HepG2 (cell line): Measurements from ENCODE around the gene IRF3. TPM values are rescaled to one million over a fixed set of nuclear protein-coding genes. Genes with fewer than 3 reads are reported as not detected.
A peak's percentile ranks its signal among the peaks of the same experiment; 100 is the strongest.

Experiments
- ATF1 ChIP-seq: IDR thresholded peaks from 2 replicates; pipeline ENCODE4 v1.6.1; 2016; ENCODE audit warnings: mild to moderate bottlenecking, control low read depth
- HOMEZ ChIP-seq: IDR thresholded peaks from 2 replicates; pipeline ENCODE4 v1.6.1; 2016; ENCODE audit warnings: low read depth
- JARID2 ChIP-seq: sonication (generic); formaldehyde crosslinking; IDR thresholded peaks from 2 replicates; pipeline ENCODE4 v1.8.1; 2023; ENCODE audit warnings: missing genetic modification reagents, inconsistent platforms; ENCODE audit not compliant: insufficient replicate concordance
- KLF11 ChIP-seq: IDR thresholded peaks from 2 replicates; pipeline ENCODE4 v1.6.1; 2016; ENCODE audit warnings: missing compliant biosample characterization
- KLF13 ChIP-seq: sonication (generic); formaldehyde crosslinking; IDR thresholded peaks from 2 replicates; pipeline ENCODE4 v1.4.0; 2020; ENCODE audit warnings: mild to moderate bottlenecking, missing genetic modification reagents
- MXI1 ChIP-seq: IDR thresholded peaks from 3 replicates; pipeline ENCODE4 v1.6.1; 2012; ENCODE audit warnings: low read depth, low read length, inconsistent platforms, borderline replicate concordance
- PPARG ChIP-seq: conservative IDR thresholded peaks from 2 replicates; pipeline ENCODE4 v1.6.1; 2016; ENCODE audit warnings: missing biosample characterization, missing genetic modification reagents
- RFX3 ChIP-seq: IDR thresholded peaks from 2 replicates; pipeline ENCODE4 v1.6.1; 2016; ENCODE audit warnings: missing biosample characterization, missing genetic modification reagents
- ZBTB14 ChIP-seq: sonication (generic); formaldehyde crosslinking; IDR thresholded peaks from 2 replicates; pipeline ENCODE4 v1.4.0; 2020; ENCODE audit warnings: missing genetic modification reagents
- ZBTB21 ChIP-seq: sonication (generic); formaldehyde crosslinking; IDR thresholded peaks from 2 replicates; pipeline ENCODE4 v1.4.0; 2020; ENCODE audit warnings: missing genetic modification reagents
- ZBTB38 ChIP-seq: sonication (generic); formaldehyde crosslinking; IDR thresholded peaks from 2 replicates; pipeline ENCODE4 v1.5.1; 2020; ENCODE audit warnings: mild to moderate bottlenecking, missing genetic modification reagents
- ZNF121 ChIP-seq: sonication (generic); formaldehyde crosslinking; IDR thresholded peaks from 2 replicates; pipeline ENCODE4 v1.5.0; 2020; ENCODE audit warnings: mild to moderate bottlenecking, missing genetic modification reagents
- ZNF138 ChIP-seq: sonication (generic); formaldehyde crosslinking; IDR thresholded peaks from 2 replicates; pipeline ENCODE4 v1.5.0; 2020; ENCODE audit warnings: mild to moderate bottlenecking, low read depth, missing genetic modification reagents
- polyA plus RNA-seq, 8 experiments: library from polyadenylated mRNA; depleted of rRNA in 3 of 8; stranded (reverse) in 7 of 8; unstranded in 1 of 8; fragments of >200 nt; fragmentation: Illumina TruSeq in 4 of 8; extraction: Trizol in 4 of 8; gene quantifications; 2 replicates each; pipeline versions ENCODE4 v1.2.1 to v1.2.3, GENCODE V29; 2011 to 2016; ENCODE audit warnings: low read depth in 4 of 8, missing spikeins in 1 of 8, mixed read lengths in 1 of 8; ENCODE audit not compliant: insufficient read depth in 1 of 8
- total RNA-seq, 5 experiments: library from RNA; depleted of rRNA; stranded (reverse); fragments of >200 nt; fragmentation: Illumina TruSeq; extraction: Trizol; gene quantifications; 2 replicates each; pipeline ENCODE4 v1.2.3, GENCODE V29; 2016; ENCODE audit warnings: low read depth in 1 of 5
- TF ChIP-seq, protein P1 (sequence below): sonication (generic); formaldehyde crosslinking; IDR thresholded peaks from 2 replicates; pipeline ENCODE4 v1.4.0; 2020; ENCODE audit warnings: mild to moderate bottlenecking, missing genetic modification reagents
- TF ChIP-seq, protein P2 (sequence below): sonication (generic); formaldehyde crosslinking; IDR thresholded peaks from 2 replicates; pipeline ENCODE4 v1.5.1; 2020; ENCODE audit warnings: missing genetic modification reagents, mild to moderate bottlenecking, borderline replicate concordance
- TF ChIP-seq, protein P3 (sequence below): sonication (generic); formaldehyde crosslinking; IDR thresholded peaks from 2 replicates; pipeline ENCODE4 v1.8.1; 2023; ENCODE audit warnings: mild to moderate bottlenecking, missing genetic modification reagents
- TF ChIP-seq, protein P4 (sequence below), 2 experiments: sonication (generic) in 1 of 2; formaldehyde crosslinking in 1 of 2; IDR thresholded peaks; 2 replicates each; pipeline versions ENCODE4 v1.5.1 to v1.6.1; 2011 to 2020; ENCODE audit warnings: borderline replicate concordance in 1 of 2, low read depth in 1 of 2, low read length in 1 of 2, mild to moderate bottlenecking in 1 of 2, missing genetic modification reagents in 1 of 2, moderate library complexity in 1 of 2
- TF ChIP-seq, protein P5 (sequence below): sonication (generic); formaldehyde crosslinking; conservative IDR thresholded peaks from 2 replicates; pipeline ENCODE4 v1.4.0; 2020; ENCODE audit warnings: missing genetic modification reagents

Gene IRF3
- total and polyA plus RNA-seq, 2 of the 13 experiments (the other 11 are each of a cell fraction or from before 2014, with no cell fraction given), result 61.9 to 65.5 TPM

- TF ChIP-seq ZBTB38 (CRISPR knock-in tag), result 0 out of 2 replicates have a peak, but pooled peaks have one; percentile 19
- TF ChIP-seq, protein P1, sequence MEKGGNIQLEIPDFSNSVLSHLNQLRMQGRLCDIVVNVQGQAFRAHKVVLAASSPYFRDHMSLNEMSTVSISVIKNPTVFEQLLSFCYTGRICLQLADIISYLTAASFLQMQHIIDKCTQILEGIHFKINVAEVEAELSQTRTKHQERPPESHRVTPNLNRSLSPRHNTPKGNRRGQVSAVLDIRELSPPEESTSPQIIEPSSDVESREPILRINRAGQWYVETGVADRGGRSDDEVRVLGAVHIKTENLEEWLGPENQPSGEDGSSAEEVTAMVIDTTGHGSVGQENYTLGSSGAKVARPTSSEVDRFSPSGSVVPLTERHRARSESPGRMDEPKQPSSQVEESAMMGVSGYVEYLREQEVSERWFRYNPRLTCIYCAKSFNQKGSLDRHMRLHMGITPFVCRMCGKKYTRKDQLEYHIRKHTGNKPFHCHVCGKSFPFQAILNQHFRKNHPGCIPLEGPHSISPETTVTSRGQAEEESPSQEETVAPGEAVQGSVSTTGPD (CRISPR knock-in tag), result no peak
- no peak for TF ChIP-seq KLF13
- TF ChIP-seq, protein P2, sequence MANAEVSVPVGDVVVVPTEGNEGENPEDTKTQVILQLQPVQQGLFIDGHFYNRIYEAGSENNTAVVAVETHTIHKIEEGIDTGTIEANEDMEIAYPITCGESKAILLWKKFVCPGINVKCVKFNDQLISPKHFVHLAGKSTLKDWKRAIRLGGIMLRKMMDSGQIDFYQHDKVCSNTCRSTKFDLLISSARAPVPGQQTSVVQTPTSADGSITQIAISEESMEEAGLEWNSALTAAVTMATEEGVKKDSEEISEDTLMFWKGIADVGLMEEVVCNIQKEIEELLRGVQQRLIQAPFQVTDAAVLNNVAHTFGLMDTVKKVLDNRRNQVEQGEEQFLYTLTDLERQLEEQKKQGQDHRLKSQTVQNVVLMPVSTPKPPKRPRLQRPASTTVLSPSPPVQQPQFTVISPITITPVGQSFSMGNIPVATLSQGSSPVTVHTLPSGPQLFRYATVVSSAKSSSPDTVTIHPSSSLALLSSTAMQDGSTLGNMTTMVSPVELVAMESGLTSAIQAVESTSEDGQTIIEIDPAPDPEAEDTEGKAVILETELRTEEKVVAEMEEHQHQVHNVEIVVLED (CRISPR knock-in tag), result peak; percentile 96
- TF ChIP-seq ZBTB14 (CRISPR knock-in tag), result no peak
- TF ChIP-seq RFX3 (CRISPR knock-in tag), result no peak
- TF ChIP-seq KLF11 (CRISPR knock-in tag), result no peak
- peak; percentile 100 for TF ChIP-seq PPARG (CRISPR knock-in tag)
- peak; percentile 36; the same call in 1 of the 2 replicates for TF ChIP-seq ZBTB21 (CRISPR knock-in tag)
- TF ChIP-seq, protein P3, sequence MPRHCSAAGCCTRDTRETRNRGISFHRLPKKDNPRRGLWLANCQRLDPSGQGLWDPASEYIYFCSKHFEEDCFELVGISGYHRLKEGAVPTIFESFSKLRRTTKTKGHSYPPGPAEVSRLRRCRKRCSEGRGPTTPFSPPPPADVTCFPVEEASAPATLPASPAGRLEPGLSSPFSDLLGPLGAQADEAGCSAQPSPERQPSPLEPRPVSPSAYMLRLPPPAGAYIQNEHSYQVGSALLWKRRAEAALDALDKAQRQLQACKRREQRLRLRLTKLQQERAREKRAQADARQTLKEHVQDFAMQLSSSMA, result peak; percentile 54; the same call in 1 of the 2 replicates
- TF ChIP-seq, protein P4, sequence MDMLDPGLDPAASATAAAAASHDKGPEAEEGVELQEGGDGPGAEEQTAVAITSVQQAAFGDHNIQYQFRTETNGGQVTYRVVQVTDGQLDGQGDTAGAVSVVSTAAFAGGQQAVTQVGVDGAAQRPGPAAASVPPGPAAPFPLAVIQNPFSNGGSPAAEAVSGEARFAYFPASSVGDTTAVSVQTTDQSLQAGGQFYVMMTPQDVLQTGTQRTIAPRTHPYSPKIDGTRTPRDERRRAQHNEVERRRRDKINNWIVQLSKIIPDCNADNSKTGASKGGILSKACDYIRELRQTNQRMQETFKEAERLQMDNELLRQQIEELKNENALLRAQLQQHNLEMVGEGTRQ (IDR thresholded peaks at IDR 0.05; ENCODE audit: low read depth, low read length), result peak; percentile 26; the same call in 1 of the 2 replicates
- TF ChIP-seq, protein P4 (CRISPR knock-in tag; IDR thresholded peaks at IDR 0.05; ENCODE audit: borderline replicate concordance), result peak; percentile 60
- TF ChIP-seq MXI1, result peak; percentile 85; the same call in 1 of the 3 replicates
- TF ChIP-seq JARID2, result no peak
- no peak for TF ChIP-seq HOMEZ (CRISPR knock-in tag)
- TF ChIP-seq ATF1 (CRISPR knock-in tag), result peak; percentile 95
- no peak for TF ChIP-seq ZNF138 (CRISPR knock-in tag)
- TF ChIP-seq, protein P5, sequence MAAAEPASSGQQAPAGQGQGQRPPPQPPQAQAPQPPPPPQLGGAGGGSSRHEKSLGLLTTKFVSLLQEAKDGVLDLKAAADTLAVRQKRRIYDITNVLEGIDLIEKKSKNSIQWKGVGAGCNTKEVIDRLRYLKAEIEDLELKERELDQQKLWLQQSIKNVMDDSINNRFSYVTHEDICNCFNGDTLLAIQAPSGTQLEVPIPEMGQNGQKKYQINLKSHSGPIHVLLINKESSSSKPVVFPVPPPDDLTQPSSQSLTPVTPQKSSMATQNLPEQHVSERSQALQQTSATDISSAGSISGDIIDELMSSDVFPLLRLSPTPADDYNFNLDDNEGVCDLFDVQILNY (CRISPR knock-in tag), result no peak
- no peak for TF ChIP-seq ZNF121 (CRISPR knock-in tag)
These were observed 23.8 kb downstream of the IRF3 start, which contains the start of gene SCAF1 (continued) for GRCh38 chr19:49641688-49642491.
